Measurements from ENCODE around the gene ZNF236.

The ZNF236 gene

GRCh38 chr18:76951456-76952247 is 129.3 kb downstream of the ZNF236 start:
- H3K4me3 ChIP-seq (ENCODE audit: low read depth in 1 of 2, low read length in 1 of 2): no peak overlapping the region
- H3K36me3 ChIP-seq: peaks cover 63% of the 10 kb centered on the region
- H3K9me3 ChIP-seq: no peaks in the 10 kb centered on the region
- H3K4me1 ChIP-seq (ENCODE audit: control insufficient read depth in 1 of 2, insufficient read depth in 1 of 2, low read depth in 1 of 2, low read length in 1 of 2): no peaks in the 10 kb centered on the region
- no peak overlapping the region for H3K27ac ChIP-seq
- H3K27me3 ChIP-seq: no peaks in the 10 kb centered on the region
- TF ChIP-seq CTCF (IDR thresholded peaks at IDR 0.05): no peak

GRCh38 chr18:76952747-76953146 is 130.4 kb downstream of the ZNF236 start:
- no peak for TF ChIP-seq CTCF (IDR thresholded peaks at IDR 0.05)
- no peaks in the 10 kb centered on the region for H3K27me3 ChIP-seq
- peaks cover 68% of the 10 kb centered on the region for H3K36me3 ChIP-seq
- no peak overlapping the region for H3K4me3 ChIP-seq (ENCODE audit: low read depth in 1 of 2, low read length in 1 of 2)
- H3K27ac ChIP-seq: no peak overlapping the region
- no peaks in the 10 kb centered on the region for H3K4me1 ChIP-seq (ENCODE audit: control insufficient read depth in 1 of 2, insufficient read depth in 1 of 2, low read depth in 1 of 2, low read length in 1 of 2)
- H3K9me3 ChIP-seq: no peaks in the 10 kb centered on the region

- no peak for TF ChIP-seq CTCF (IDR thresholded peaks at IDR 0.05)
- no peaks in the 10 kb centered on the region for H3K4me1 ChIP-seq (ENCODE audit: control insufficient read depth in 1 of 2, insufficient read depth in 1 of 2, low read depth in 1 of 2, low read length in 1 of 2)
- no peaks in the 10 kb centered on the region for H3K9me3 ChIP-seq
- peaks cover 68% of the 10 kb centered on the region for H3K36me3 ChIP-seq
- no peak overlapping the region for H3K27ac ChIP-seq
- no peak overlapping the region for H3K4me3 ChIP-seq (ENCODE audit: low read depth in 1 of 2, low read length in 1 of 2)
- no peaks in the 10 kb centered on the region for H3K27me3 ChIP-seq
These were observed 130.8 kb downstream of the ZNF236 start for GRCh38 chr18:76953156-76953555.

- no peak for TF ChIP-seq CTCF (IDR thresholded peaks at IDR 0.05)
- Histone ChIP-seq H3K9me3 (no peaks in the 10 kb centered on the region), H3K4me3 (ENCODE audit: low read depth in 1 of 2, low read length in 1 of 2) (no peak overlapping the region), H3K36me3 (peaks cover 68% of the 10 kb centered on the region), H3K27me3 (no peaks in the 10 kb centered on the region), H3K4me1 (ENCODE audit: control insufficient read depth in 1 of 2, insufficient read depth in 1 of 2, low read depth in 1 of 2, low read length in 1 of 2) (no peaks in the 10 kb centered on the region), H3K27ac (no peak overlapping the region)
These were observed 131.4 kb downstream of the ZNF236 start for GRCh38 chr18:76953583-76954233.

GRCh38 chr18:76955524-76956170 is 133.3 kb downstream of the ZNF236 start:
- no peak for TF ChIP-seq CTCF (IDR thresholded peaks at IDR 0.05)
- H3K36me3 ChIP-seq: peaks cover 78% of the 10 kb centered on the region
- H3K27me3 ChIP-seq: no peaks in the 10 kb centered on the region
- H3K4me3 ChIP-seq (ENCODE audit: low read depth in 1 of 2, low read length in 1 of 2): no peak overlapping the region
- no peaks in the 10 kb centered on the region for H3K4me1 ChIP-seq (ENCODE audit: control insufficient read depth in 1 of 2, insufficient read depth in 1 of 2, low read depth in 1 of 2, low read length in 1 of 2)
- no peak overlapping the region for H3K27ac ChIP-seq
- H3K9me3 ChIP-seq: no peaks in the 10 kb centered on the region

Measured in neutrophil (primary cell).